ENCODE results near the gene TYMP. TPM values are rescaled to one million over a fixed set of nuclear protein-coding genes. Genes with fewer than 3 reads are reported as not detected.

Gene TYMP
- total and polyA plus RNA-seq, 2 experiments from 2014 or later, result 7.8 to 10.0 TPM

DNA sequence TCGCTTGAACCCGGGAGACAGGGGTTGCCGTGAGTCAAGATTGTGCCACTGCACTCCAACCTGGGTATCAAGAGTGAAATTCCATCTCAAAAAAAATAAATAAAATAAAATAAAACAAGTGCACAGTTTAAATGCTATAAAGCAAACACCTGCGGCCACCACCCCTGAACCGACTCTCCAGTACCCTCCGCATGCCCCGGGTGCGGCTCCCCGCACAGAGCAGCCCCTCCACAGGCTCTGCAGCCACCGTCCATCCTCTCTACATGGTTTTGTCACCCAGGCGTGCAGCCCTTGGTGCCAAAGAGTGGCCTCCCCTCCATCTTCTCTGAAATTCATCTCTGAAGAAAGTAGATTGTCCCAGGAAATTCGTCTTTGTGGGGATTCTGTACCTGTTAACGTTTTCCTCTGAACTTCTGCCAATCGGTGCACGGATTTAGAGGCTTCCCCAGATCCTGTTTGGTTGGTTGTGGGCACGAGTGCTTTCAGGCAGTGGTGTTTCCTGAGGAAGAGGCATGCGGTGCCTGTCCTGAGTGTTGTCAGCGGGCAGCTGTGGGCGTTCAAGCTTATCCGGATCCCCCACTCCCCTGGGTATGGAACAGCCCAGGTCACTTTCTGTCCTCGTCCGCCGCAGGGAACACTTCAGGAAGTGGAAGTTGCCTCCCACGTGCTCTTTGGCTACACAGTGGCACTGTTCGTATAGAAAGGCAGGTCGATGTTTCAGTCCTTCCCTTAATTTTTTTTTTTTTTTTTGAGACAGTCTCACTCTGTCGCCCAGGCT, 39.1 kb downstream of the TYMP start:
- Histone ChIP-seq H3K36me3 (no peaks in the 10 kb centered on the region), H3K9me3 (ENCODE audit: low read depth) (no peaks in the 10 kb centered on the region), H3K27me3 (no peaks in the 10 kb centered on the region), H3K27ac (no peak overlapping the region), H3K4me1 (ENCODE audit: low read depth) (no peaks in the 10 kb centered on the region), H3K4me3 (no peak overlapping the region)
- TF ChIP-seq, protein P1, sequence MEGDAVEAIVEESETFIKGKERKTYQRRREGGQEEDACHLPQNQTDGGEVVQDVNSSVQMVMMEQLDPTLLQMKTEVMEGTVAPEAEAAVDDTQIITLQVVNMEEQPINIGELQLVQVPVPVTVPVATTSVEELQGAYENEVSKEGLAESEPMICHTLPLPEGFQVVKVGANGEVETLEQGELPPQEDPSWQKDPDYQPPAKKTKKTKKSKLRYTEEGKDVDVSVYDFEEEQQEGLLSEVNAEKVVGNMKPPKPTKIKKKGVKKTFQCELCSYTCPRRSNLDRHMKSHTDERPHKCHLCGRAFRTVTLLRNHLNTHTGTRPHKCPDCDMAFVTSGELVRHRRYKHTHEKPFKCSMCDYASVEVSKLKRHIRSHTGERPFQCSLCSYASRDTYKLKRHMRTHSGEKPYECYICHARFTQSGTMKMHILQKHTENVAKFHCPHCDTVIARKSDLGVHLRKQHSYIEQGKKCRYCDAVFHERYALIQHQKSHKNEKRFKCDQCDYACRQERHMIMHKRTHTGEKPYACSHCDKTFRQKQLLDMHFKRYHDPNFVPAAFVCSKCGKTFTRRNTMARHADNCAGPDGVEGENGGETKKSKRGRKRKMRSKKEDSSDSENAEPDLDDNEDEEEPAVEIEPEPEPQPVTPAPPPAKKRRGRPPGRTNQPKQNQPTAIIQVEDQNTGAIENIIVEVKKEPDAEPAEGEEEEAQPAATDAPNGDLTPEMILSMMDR (IDR thresholded peaks at IDR 0.05; ENCODE audit: low read depth, low read length), result no peak
- DNase-seq (ENCODE audit: low read depth in 1 of 2, low spot score in 1 of 2), result no peak

GRCh38 chr22:50489363-50490243, 40.2 kb downstream of the TYMP start:
- TF ChIP-seq, protein P1 (IDR thresholded peaks at IDR 0.05; ENCODE audit: low read depth, low read length), result no peak
- Histone ChIP-seq H3K27me3 (no peaks in the 10 kb centered on the region), H3K4me3 (no peak overlapping the region), H3K36me3 (no peaks in the 10 kb centered on the region), H3K27ac (no peak overlapping the region), H3K9me3 (ENCODE audit: low read depth) (no peaks in the 10 kb centered on the region), H3K4me1 (ENCODE audit: low read depth) (no peaks in the 10 kb centered on the region)
- DNase-seq (ENCODE audit: low read depth in 1 of 2, low spot score in 1 of 2), result no peak

DNA sequence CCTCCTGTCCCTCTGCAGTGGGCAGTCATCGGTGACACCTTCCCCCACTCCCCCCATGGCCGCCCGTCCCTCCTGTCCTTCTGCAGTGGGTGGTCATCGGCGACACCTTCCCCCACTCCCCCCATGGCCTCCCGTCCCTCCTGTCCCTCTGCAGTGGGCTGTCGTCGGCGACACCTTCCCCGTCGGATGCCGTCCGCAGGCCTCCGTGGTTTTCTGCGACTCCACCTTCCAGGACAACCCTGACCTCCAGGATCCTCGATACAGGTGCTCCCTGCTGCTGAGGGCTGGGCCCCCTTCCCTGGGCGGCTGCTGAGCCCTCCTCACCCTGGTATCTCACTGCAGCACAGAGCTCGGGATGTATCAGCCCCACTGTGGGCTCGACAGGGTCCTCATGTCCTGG, 40.9 kb downstream of the TYMP start:
- H3K4me3 ChIP-seq, result no peak overlapping the region
- no peaks in the 10 kb centered on the region for H3K9me3 ChIP-seq (ENCODE audit: low read depth)
- DNase-seq (ENCODE audit: low read depth in 1 of 2, low spot score in 1 of 2), result no peak
- H3K27ac ChIP-seq, result no peak overlapping the region
- no peaks in the 10 kb centered on the region for H3K4me1 ChIP-seq (ENCODE audit: low read depth)
- H3K27me3 ChIP-seq, result no peaks in the 10 kb centered on the region
- no peaks in the 10 kb centered on the region for H3K36me3 ChIP-seq
- TF ChIP-seq, protein P1 (IDR thresholded peaks at IDR 0.05; ENCODE audit: low read depth, low read length), result no peak

GRCh38 chr22:50488006-50488677, 41.7 kb downstream of the TYMP start:
- H3K9me3 ChIP-seq (ENCODE audit: low read depth), result no peaks in the 10 kb centered on the region
- no peaks in the 10 kb centered on the region for H3K36me3 ChIP-seq
- H3K4me3 ChIP-seq, result no peak overlapping the region
- no peaks in the 10 kb centered on the region for H3K4me1 ChIP-seq (ENCODE audit: low read depth)
- peaks cover 1% of the 10 kb centered on the region for H3K27me3 ChIP-seq
- TF ChIP-seq, protein P1 (IDR thresholded peaks at IDR 0.05; ENCODE audit: low read depth, low read length), result no peak
- no peak for DNase-seq (ENCODE audit: low read depth in 1 of 2, low spot score in 1 of 2)
- no peak overlapping the region for H3K27ac ChIP-seq

GRCh38 chr22:50487290-50488005, 42.4 kb downstream of the TYMP start:
- Histone ChIP-seq H3K27me3 (peaks cover 8% of the 10 kb centered on the region), H3K9me3 (ENCODE audit: low read depth) (no peaks in the 10 kb centered on the region), H3K4me3 (no peak overlapping the region), H3K36me3 (no peaks in the 10 kb centered on the region), H3K27ac (no peak overlapping the region), H3K4me1 (ENCODE audit: low read depth) (no peaks in the 10 kb centered on the region)
- TF ChIP-seq, protein P1 (IDR thresholded peaks at IDR 0.05; ENCODE audit: low read depth, low read length), result no peak
- DNase-seq (ENCODE audit: low read depth in 1 of 2, low spot score in 1 of 2), result no peak
